GM21423 (cell line): ENCODE data around the gene TNS1.

Experiments
- ATAC-seq: cut with Tn5 transposase; IDR thresholded peaks from one replicate; pipeline ENCODE4 v1.9.1; 2021; ENCODE audit warnings: mild to moderate bottlenecking, moderate library complexity; ENCODE audit not compliant: unreplicated experiment

TNS1 gene

GRCh38 chr2:217755027-217755745, 247.6 kb downstream of the TNS1 start:
- no peak for ATAC-seq

- ATAC-seq = no peak
These were observed 249.2 kb downstream of the TNS1 start for GRCh38 chr2:217753460-217754200.

DNA sequence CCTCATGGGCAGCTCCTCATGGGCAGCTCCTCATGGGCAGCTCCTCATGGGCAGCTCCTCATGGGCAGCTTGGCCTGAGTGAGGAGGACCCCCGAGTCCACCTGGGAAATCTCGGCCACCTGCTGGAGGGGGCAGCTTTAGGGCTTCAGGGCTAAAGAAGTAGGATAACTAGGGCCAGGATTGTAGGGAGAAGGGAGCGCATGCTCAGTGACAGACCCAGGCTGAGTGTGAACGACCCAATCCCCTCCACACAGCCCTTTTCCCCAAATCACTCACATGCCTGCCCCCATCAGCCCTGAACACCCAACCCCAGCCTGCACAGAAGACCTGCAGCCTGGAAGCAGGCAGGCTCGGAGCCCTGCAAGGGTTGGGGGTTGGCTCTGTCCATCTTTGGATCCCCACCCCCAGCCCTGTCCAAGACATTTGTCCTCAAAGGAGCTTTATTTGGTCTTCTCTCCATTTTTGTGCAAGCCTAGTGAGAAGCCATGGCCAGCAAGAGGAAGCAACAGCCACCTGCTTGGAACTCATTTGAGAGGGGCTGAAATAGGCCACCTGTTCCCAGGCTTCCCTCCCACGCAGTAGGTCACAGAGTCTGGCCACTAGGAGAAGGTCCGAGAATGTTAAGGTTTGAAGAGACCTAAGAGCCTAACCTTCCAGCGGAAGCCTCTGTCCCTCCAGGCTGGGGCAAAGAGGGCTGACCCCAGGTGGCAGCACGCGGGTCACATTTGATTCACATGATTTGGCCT, 249.9 kb downstream of the TNS1 start:
- no peak for ATAC-seq

DNA sequence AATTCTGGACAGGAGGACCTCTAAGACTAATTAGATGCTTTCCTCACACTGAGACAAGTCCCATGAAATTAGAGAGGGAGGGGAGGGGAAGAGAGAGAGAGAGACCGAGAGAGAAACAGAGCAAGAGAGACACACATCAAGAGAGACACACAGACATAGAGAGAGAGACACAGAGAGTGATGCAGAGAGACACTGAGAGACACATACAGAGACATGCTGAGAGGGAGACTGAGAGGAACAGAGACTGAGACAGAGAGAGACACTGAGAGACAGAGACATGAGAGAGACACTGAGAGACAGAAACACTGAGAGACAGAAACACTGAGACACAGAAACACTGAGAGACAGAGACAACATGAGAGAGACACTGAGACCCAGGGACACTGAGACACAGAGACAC, 250.8 kb downstream of the TNS1 start:
- ATAC-seq = no peak

GRCh38 chr2:217751192-217751591, 251.6 kb downstream of the TNS1 start:
- no peak for ATAC-seq
